Hindlimb muscle (tissue), 1 donor: ENCODE measurements around the gene LCMT1. TPM values are rescaled to one million over a fixed set of nuclear protein-coding genes. Genes with fewer than 3 reads are reported as not detected.
"Not testable (repeated sequence)": the region's sequence is repeated elsewhere in the genome, so short reads cannot be mapped to it uniquely, and the experiment has no call there.

ENCODE experiments used
- DNase-seq: peaks from one replicate; pipeline ENCODE4 v3.0.0-alpha.2; 2013
- polyA plus RNA-seq: library from polyadenylated mRNA; unstranded; fragments of 120-200 nt; gene quantifications from one replicate; pipeline ENCODE4 v1.2.1, GENCODE V29; 2013; ENCODE audit not compliant: insufficient read length

Gene LCMT1
- polyA plus RNA-seq, 1 donor, result 36.8 TPM

DNA sequence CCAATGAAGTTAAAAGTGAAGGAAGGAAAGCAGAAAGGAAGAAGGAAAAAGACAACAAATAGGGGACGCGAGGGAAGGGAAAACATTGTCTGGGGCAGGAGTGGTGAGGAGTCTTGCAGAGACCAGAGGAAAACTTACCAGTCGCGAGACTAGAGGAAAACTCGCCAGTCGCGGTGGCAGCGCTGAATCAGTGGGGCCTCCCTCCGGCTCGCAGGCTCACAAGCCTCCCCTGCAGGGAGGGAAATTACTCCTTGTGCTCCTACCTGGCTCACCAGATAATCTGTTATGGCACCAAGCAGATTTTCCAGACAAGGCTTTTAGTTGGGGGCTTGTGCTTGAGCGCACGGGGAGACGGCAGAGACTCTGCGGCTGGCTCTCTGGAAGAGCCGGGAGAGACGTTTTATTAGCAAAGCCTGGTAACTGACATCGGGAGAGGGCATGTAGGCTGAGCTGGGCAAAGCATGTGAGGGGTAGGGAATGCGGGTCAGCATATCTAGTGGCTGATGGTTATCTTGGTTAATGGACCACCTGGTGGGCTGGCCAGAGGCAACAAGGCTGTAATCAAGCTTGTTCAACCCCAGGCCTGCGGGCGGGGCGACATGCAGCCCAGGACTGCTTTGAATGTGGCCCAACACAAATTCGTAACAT lies 37.1 kb downstream of the LCMT1 start:
- no peak for DNase-seq

GRCh38 chr16:25151996-25152395 lies 40.5 kb downstream of the LCMT1 start:
- no peak for DNase-seq

GRCh38 chr16:25155553-25156460 lies 44.3 kb downstream of the LCMT1 start:
- no peak for DNase-seq

DNA sequence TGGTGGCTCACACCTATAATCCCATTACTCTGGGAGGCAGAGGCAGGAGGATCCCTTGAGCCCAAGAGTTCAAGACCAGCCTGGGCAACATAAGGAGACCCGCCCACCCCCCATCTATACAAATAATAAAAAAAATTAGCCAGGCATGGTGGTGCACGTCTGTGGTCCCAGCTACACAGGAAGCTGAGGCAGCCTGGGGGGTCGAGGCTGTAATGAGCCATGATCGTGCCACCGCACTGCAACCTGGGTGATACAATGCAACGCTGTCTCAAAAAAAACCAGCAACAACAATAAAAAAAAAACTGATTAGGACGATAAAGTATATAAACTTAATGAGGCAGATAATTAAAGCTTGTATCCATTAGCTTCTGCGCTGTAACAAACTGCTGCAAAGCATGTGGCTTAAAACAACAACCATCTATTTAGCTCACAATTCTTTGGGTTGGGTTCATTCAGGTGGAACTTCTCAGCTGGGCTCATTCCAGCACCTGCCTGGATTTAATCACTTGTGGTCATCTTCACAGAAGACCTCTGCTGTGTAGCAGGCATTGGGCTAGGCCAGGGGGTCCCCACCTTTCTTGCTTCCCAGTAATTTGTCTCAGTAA lies 45.8 kb downstream of the LCMT1 start:
- no peak for DNase-seq

- DNase-seq, result no peak
These were observed 46.9 kb downstream of the LCMT1 start for GRCh38 chr16:25158401-25158800.

- DNase-seq, result no peak
These were observed 50.3 kb downstream of the LCMT1 start for GRCh38 chr16:25161753-25162367.

DNA sequence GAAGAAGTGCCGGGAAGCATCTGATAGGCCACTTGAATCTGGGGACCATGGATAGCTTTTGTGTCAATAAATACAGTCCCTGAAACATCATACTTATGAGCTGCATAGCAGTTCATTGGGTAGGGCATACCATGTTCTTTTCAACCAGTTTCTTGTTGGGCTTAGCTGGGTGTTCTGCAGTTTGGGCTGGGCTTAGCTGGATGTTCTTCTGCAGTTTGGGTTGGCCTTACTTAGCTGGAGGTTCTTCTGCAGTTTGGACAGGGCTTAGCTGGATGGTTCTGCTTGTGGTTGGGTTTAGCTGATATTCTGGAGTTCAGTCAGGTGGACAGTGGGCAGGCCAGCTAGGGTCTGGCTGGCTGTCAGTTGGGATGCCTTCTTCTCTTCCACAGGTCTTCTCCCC lies 52.1 kb downstream of the LCMT1 start:
- no peak for DNase-seq

- DNase-seq, result no peak
These were observed 53.7 kb downstream of the LCMT1 start for GRCh38 chr16:25165284-25165683.

GRCh38 chr16:25167920-25168319 lies 56.4 kb downstream of the LCMT1 start:
- DNase-seq, result not testable (repeated sequence)

GRCh38 chr16:25171390-25171789 lies 59.8 kb downstream of the LCMT1 start:
- DNase-seq, result no peak

GRCh38 chr16:25172831-25173230 lies 61.3 kb downstream of the LCMT1 start:
- no peak for DNase-seq

- no peak for DNase-seq
These were observed 62.7 kb downstream of the LCMT1 start for GRCh38 chr16:25174285-25174684.

DNA sequence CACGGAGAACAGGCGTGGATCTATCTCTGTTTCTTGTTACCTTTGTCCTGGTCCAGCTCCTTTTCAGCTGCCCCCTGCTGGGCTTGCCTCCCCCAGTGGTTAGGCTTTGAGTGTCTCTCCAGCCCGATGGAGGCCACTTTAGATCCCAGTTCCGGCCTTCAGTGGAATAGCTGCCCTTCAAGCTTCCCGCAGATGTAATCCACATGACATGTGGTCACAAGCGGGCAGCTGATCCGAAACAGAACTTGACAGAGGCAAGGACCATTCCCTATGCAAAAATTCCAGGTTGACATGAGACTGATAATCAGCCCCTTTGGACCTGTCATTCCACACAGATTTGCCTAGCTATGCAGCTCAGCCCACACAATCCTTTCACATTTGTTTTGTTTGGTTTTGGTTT lies 64.6 kb downstream of the LCMT1 start:
- no peak for DNase-seq

GRCh38 chr16:25177512-25177830 lies 65.9 kb downstream of the LCMT1 start:
- DNase-seq, result no peak

- no peak for DNase-seq
These were observed 66.5 kb downstream of the LCMT1 start for GRCh38 chr16:25177831-25178688.

DNA sequence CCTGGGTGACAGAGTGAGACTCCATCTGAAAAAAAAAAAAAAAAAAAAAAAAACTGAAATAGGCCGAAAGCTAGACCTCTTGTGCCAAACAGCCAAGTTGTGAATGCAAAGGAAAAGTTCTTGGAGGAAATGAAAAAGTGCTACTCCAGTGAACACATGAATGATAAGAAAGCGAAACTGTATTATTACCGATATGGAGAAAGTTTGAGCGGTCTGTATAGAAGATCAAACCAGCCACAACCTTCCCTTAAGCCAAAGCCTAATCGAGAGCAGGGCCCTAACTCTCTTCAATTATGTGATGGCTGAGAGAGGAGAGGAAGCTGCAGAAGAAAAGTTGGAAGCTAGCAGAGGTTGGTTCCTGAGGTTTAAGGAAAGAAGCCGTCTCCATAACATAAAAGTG lies 69.7 kb downstream of the LCMT1 start:
- not testable (repeated sequence) for DNase-seq

- DNase-seq, result no peak
These were observed 73.2 kb downstream of the LCMT1 start for GRCh38 chr16:25184771-25185170.

- DNase-seq, result no peak
These were observed 75.9 kb downstream of the LCMT1 start for GRCh38 chr16:25187491-25187795.

DNA sequence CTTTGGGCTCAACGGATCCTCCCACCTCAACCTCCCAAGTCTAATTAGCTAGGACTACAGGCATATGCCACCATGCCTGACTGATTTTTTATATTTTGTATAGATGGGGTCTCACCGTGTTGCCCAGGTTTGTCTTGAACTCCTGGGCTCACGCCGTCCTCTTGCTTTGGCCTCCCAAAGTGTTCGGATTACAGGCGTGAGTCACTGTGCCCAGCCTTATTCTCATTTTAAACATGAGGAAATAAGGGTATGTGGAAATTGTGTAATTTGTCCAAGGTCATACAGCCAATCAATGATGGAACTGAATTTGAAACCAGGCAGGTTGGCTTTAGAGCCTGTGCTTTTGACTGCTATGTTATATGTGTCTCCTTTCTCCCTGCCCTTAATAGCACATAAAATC lies 77.8 kb downstream of the LCMT1 start:
- DNase-seq, result no peak

DNA sequence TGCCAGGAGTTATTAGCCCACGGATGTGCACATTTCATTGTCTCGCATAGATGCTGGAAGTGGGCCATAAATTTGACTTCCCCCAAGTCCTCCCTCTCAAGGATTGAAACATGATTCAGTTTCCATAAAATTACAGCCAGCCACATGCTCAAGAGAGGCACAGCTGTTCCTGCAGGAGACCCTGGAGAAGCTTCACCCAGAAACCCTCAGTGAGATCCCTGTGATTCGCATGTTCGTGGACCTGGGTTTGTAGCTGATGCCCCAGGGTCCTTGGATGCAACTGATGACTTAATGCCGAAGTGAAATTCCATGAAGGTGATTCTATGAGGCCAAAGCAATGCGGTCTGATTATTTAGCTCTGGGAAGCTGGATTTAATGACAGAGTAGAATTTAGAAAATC lies 80.6 kb downstream of the LCMT1 start:
- no peak for DNase-seq

DNA sequence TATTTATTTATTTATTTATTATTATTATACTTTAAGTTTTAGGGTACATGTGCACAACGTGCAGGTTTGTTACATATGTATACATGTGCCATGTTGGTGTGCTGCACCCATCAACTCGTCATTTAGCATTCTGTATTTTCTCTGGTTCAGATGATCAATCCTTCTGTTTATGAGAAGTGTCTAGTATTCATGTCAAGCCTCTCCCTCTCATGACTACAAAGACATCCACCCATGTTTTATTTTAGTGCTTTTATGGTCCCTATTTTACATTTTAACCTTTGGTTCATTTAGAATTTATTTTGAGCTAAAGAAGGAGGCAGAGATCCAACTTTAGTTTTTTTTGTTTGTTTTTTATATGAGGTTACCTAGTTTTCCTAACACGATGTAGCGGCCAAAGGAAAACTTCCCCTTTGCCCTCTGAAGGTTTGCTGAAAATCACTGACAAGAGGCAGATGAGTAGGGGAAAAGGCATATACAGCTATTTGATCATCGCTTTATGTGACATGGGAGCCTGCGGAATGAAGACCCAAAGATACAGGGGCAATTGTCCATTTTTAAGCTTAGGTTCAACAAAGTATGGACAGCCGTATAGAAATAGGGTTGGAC lies 82.8 kb downstream of the LCMT1 start:
- DNase-seq, result no peak

GRCh38 chr16:25198021-25198420 lies 86.5 kb downstream of the LCMT1 start:
- no peak for DNase-seq
